Endodermal cell (in vitro differentiated cells): Measurements from ENCODE around the gene PTPA. TPM values are rescaled to one million over a fixed set of nuclear protein-coding genes. Genes with fewer than 3 reads are reported as not detected.

Experiments
- DNase-seq: peaks from one replicate; pipeline ENCODE4 v3.0.0-alpha.2; 2017
- H3K27ac ChIP-seq: 2 replicates; pipeline ENCODE4 v1.5.1; 2013; ENCODE audit warnings: mild to moderate bottlenecking, low read depth, low read length, moderate library complexity
- H3K27me3 ChIP-seq: 2 replicates; pipeline ENCODE4 v1.6.1; 2013; ENCODE audit warnings: mild to moderate bottlenecking, low read length, moderate library complexity; ENCODE audit not compliant: insufficient read depth, control insufficient read depth, poor library complexity, severe bottlenecking
- H3K36me3 ChIP-seq: 2 replicates; pipeline ENCODE4 v1.7.0; 2013; ENCODE audit warnings: mild to moderate bottlenecking, low read length, moderate library complexity; ENCODE audit not compliant: control insufficient read depth, insufficient read depth
- H3K4me1 ChIP-seq: one replicate; pipeline ENCODE4 v1.7.0; 2013; ENCODE audit warnings: low read length; ENCODE audit not compliant: control insufficient read depth, insufficient read depth
- H3K4me3 ChIP-seq: 2 replicates; pipeline ENCODE4 v1.5.1; 2013; ENCODE audit warnings: mild to moderate bottlenecking, low read length, moderate library complexity
- H3K9ac ChIP-seq: 2 replicates; pipeline ENCODE4 v1.6.1; 2013; ENCODE audit warnings: mild to moderate bottlenecking, low read length, moderate library complexity; ENCODE audit not compliant: poor library complexity, severe bottlenecking; ENCODE audit errors: extremely low read depth
- H3K9me3 ChIP-seq: 2 replicates; pipeline ENCODE4 v1.6.1; 2013; ENCODE audit warnings: mild to moderate bottlenecking, low read length, moderate library complexity; ENCODE audit not compliant: control insufficient read depth
- H3K27ac Mint-ChIP-seq: 2 replicates; pipeline ENCODE4 v1.8.0; 2020; ENCODE audit warnings: mixed read lengths
- H3K27me3 Mint-ChIP-seq: 2 replicates; pipeline ENCODE4 v1.8.0; 2021; ENCODE audit warnings: mild to moderate bottlenecking, mixed read lengths; ENCODE audit not compliant: insufficient read depth
- H3K36me3 Mint-ChIP-seq: 2 replicates; pipeline ENCODE4 v1.8.0; 2020; ENCODE audit warnings: low read depth, mixed read lengths
- H3K4me1 Mint-ChIP-seq: 2 replicates; pipeline ENCODE4 v1.8.0; 2020; ENCODE audit warnings: mixed read lengths
- H3K4me3 Mint-ChIP-seq: 2 replicates; pipeline ENCODE4 v1.8.0; 2020; ENCODE audit warnings: mild to moderate bottlenecking, moderate library complexity, mixed read lengths
- H3K9me3 Mint-ChIP-seq: 2 replicates; pipeline ENCODE4 v1.8.0; 2020; ENCODE audit warnings: mild to moderate bottlenecking, mixed read lengths
- WGBS, 2 experiments: methylation state at CpG; one replicate each; pipeline versions ENCODE4 v1.1.5 to v1.1.7; 2013; ENCODE audit warnings: missing lambda C conversion rate in 2 of 2, mixed read lengths in 1 of 2; ENCODE audit not compliant: insufficient coverage in 1 of 2, insufficient read length in 1 of 2; 5-methylcytosine and 5-hydroxymethylcytosine counted together
- total RNA-seq, 2 donors: library from RNA; stranded (reverse); fragmentation: NEBNext Ultra II Directional in 1 of 2; extraction: Animal tissue kit (Norgen Biotek cat#: 25700) in 1 of 2; gene quantifications; 2 replicates in 1 of 2; 3 replicates in 1 of 2; pipeline ENCODE4 v1.2.1, GENCODE V29; 2021
- TF ChIP-seq, protein P1 (sequence below): fragments of 200-600 bp; sonication (generic); conservative IDR thresholded peaks from 2 replicates; pipeline ENCODE4 v1.5.0; 2021; ENCODE audit warnings: antibody characterized with exemption, mild to moderate bottlenecking

Gene PTPA
- total RNA-seq, 2 donors from 2014 or later = 134 to 139 TPM

DNA sequence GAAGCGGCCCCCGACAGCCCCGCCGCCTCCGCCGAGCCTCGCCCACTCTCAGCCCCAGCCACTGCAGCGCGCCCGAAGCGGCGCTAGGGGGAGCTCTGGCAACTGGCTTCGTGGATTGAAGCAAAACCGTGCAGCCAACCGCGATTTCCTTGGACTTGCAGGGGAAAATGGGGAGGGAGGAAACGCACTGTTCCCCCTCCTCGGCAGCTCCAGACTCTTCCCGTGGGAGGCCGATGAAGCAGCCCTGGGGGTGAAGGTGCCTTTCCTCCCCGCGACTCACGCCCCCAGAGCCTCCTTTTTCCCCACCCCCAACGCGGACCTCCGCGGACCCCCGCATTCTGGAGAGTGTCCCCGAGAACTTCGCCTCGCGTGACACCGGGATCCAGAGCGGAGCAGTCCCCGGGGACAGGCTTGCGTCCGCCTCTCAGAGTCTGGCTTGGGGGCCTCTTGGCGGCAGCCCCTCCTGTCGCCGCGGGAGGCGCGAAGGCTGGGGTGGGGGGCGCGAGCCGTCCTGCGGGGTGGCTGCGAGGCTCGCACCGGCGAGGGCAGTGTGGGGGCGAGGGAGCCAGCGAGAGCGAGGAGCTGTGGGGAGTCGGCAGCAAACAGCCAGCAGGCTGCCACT lies 63.0 kb downstream of the PTPA start:
- TF ChIP-seq, protein P1, sequence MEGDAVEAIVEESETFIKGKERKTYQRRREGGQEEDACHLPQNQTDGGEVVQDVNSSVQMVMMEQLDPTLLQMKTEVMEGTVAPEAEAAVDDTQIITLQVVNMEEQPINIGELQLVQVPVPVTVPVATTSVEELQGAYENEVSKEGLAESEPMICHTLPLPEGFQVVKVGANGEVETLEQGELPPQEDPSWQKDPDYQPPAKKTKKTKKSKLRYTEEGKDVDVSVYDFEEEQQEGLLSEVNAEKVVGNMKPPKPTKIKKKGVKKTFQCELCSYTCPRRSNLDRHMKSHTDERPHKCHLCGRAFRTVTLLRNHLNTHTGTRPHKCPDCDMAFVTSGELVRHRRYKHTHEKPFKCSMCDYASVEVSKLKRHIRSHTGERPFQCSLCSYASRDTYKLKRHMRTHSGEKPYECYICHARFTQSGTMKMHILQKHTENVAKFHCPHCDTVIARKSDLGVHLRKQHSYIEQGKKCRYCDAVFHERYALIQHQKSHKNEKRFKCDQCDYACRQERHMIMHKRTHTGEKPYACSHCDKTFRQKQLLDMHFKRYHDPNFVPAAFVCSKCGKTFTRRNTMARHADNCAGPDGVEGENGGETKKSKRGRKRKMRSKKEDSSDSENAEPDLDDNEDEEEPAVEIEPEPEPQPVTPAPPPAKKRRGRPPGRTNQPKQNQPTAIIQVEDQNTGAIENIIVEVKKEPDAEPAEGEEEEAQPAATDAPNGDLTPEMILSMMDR = peak; percentile 96

DNA sequence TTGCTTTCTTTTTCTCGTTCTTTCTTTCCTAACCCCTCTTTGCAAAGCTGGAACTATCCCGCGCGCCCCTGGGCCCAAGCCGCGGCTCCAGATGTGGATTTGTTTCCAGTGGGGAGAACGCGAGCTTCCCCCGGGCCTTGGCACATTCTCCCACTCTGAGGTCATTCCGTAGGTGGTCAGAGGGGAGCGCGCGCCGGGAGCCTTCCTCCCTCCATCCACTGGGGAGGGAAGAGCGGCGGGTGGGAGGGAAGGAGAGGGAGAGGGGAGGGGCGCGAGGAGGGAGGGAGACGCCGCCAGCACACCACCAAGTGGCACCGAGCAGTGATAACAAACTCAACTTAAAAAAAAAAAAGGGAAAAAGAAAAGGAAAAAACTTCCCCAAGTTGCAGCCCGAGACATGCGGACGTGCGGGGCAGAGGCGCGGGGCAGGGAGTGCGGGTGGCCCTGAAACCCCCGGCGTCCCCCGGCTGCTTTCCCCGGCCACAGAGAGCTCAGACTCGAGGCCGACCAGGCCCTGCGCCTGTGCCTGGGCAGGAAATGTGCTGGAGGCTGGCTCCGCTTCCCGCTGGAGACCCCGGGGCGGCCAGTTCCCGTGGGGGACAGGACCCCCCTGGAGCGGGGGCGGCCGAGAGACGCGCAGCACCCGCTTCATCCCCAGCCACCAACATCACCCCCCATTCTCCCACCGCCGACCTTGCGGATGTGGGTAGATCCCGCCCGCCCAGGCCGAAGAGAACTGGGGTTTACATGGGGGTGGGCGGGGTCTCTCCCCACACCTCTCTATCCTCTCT lies 63.7 kb downstream of the PTPA start:
- Histone ChIP-seq H3K9ac (peak overlapping the region; percentile 66), H3K4me1 (peaks cover 15% of the 10 kb centered on the region), H3K9me3 (no peaks in the 10 kb centered on the region), H3K27ac (peak overlapping the region; percentile 84), H3K27me3 (peaks cover 18% of the 10 kb centered on the region), H3K36me3 (no peaks in the 10 kb centered on the region), H3K4me3 (peak overlapping the region; percentile 90)
- no peaks in the 10 kb centered on the region for H3K9me3 Mint-ChIP-seq
- H3K27me3 Mint-ChIP-seq = peaks cover 34% of the 10 kb centered on the region
- peak overlapping the region; percentile 93 for H3K27ac Mint-ChIP-seq
- H3K36me3 Mint-ChIP-seq = no peaks in the 10 kb centered on the region
- TF ChIP-seq, protein P1 = no peak
- H3K4me1 Mint-ChIP-seq = peaks cover 29% of the 10 kb centered on the region
- peak; percentile 85 for DNase-seq
- peak overlapping the region; percentile 80 for H3K4me3 Mint-ChIP-seq
- 4 to 7% methylated on average over 4 to 46 of the region's 53 CpGs for WGBS, 2 experiments

More for the DNA sequence above, 63.0 kb downstream of the PTPA start:
- peak; percentile 95 for DNase-seq
- peaks cover 27% of the 10 kb centered on the region for H3K27me3 Mint-ChIP-seq
- H3K4me1 ChIP-seq = peaks cover 8% of the 10 kb centered on the region
- peak overlapping the region; percentile 92 for H3K27ac Mint-ChIP-seq
- H3K9me3 Mint-ChIP-seq = no peaks in the 10 kb centered on the region
- H3K9me3 ChIP-seq = no peaks in the 10 kb centered on the region
- H3K9ac ChIP-seq = peak overlapping the region; percentile 66
- 0 to 1% methylated on average over 28 to 55 of the region's 55 CpGs for WGBS, 2 experiments
- peaks cover 18% of the 10 kb centered on the region for H3K27me3 ChIP-seq
- peak overlapping the region; percentile 84 for H3K27ac ChIP-seq
- H3K36me3 Mint-ChIP-seq = no peaks in the 10 kb centered on the region
- H3K4me3 ChIP-seq = peak overlapping the region; percentile 90
- H3K36me3 ChIP-seq = no peaks in the 10 kb centered on the region
- peaks cover 22% of the 10 kb centered on the region for H3K4me1 Mint-ChIP-seq
- peak overlapping the region; percentile 80 for H3K4me3 Mint-ChIP-seq

DNA sequence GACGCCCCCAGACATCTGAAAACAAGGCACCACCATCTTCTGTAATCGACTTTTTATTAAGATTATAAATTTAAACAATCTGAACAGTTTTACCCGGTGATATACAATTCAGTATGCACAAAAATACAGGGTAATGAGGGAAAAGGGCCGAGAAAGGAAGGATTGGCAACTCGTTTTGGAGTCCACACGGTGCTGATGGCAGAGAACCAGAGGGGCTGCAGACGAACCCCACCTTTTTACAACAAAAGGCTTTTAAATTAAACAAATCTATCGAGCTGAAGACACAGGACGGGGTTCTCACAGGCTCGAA lies 64.3 kb downstream of the PTPA start:
- no peaks in the 10 kb centered on the region for H3K9me3 ChIP-seq
- peak overlapping the region; percentile 84 for H3K27ac ChIP-seq
- peaks cover 39% of the 10 kb centered on the region for H3K27me3 Mint-ChIP-seq
- H3K36me3 ChIP-seq = no peaks in the 10 kb centered on the region
- H3K36me3 Mint-ChIP-seq = no peaks in the 10 kb centered on the region
- TF ChIP-seq, protein P1 = no peak
- no peaks in the 10 kb centered on the region for H3K9me3 Mint-ChIP-seq
- peak overlapping the region; percentile 93 for H3K27ac Mint-ChIP-seq
- DNase-seq = no peak
- WGBS, 2 experiments = 0 to 3% methylated on average over 1 to 10 of the region's 10 CpGs
- peak overlapping the region; percentile 31 for H3K9ac ChIP-seq
- peaks cover 21% of the 10 kb centered on the region for H3K27me3 ChIP-seq
- peaks cover 14% of the 10 kb centered on the region for H3K4me1 ChIP-seq
- H3K4me1 Mint-ChIP-seq = peaks cover 26% of the 10 kb centered on the region
- H3K4me3 Mint-ChIP-seq = peak overlapping the region; percentile 80
- peak overlapping the region; percentile 90 for H3K4me3 ChIP-seq
